ENCODE data around the gene AMN. TPM values are rescaled to one million over a fixed set of nuclear protein-coding genes. Genes with fewer than 3 reads are reported as not detected.

AMN gene
- total RNA-seq, 1 donor from 2014 or later: 0.23 TPM

- DNase-seq (ENCODE audit: extremely low read depth, low read depth, low spot score): no peak
Measured at GRCh38 chr14:102964152-102964730, 41.8 kb downstream of the AMN start.

DNA sequence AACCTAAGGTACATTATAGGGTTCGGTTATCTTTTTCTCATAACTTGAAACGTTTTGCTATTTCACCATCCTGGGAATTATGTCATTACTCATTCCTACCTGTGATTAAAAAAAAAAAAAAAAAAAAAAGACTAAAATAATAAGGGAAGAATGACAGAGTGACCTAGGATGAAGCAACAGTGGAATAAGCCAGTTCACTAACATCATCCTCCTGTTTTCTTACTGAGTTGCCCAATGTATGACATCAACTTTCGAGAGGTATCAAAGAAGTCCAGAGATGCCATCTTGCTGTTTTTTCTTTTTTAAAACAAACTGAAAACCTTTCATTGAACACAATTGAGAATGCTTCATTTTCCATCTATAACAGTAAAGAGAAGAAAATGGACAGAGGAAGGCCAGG lies 42.8 kb downstream of the AMN start:
- DNase-seq (ENCODE audit: extremely low read depth, low read depth, low spot score): no peak

DNA sequence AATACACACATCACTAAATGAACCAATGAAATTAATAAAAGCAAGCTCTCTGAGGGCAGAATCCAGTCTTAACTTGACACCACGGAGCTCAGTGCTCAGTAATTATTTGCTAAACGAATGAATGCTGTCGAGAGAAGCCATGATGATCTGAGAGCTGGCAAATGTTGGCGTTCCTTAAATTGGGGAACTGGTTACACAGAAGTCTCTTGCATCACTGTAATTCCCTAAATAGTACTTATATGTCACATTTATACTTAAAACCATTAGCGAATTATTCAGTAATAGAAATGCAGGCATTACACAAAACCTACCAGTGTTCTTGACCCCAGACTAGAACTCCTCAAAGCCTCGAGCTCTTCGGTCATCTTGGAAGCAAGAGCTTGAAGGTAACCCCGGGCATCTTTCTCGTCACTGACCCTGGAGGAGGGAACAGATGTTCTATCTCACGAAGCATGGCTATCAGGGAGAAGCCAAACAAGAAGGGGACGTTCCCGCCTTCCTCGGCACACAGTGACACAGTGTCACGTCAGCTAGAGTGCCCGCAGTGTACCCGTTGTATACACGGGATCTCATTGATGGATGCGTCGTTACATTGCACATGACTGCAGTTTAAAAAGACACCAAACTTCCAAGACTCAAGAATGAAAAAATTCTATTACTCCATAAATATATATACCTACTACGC lies 43.6 kb downstream of the AMN start:
- DNase-seq (ENCODE audit: extremely low read depth, low read depth, low spot score): no peak

DNA sequence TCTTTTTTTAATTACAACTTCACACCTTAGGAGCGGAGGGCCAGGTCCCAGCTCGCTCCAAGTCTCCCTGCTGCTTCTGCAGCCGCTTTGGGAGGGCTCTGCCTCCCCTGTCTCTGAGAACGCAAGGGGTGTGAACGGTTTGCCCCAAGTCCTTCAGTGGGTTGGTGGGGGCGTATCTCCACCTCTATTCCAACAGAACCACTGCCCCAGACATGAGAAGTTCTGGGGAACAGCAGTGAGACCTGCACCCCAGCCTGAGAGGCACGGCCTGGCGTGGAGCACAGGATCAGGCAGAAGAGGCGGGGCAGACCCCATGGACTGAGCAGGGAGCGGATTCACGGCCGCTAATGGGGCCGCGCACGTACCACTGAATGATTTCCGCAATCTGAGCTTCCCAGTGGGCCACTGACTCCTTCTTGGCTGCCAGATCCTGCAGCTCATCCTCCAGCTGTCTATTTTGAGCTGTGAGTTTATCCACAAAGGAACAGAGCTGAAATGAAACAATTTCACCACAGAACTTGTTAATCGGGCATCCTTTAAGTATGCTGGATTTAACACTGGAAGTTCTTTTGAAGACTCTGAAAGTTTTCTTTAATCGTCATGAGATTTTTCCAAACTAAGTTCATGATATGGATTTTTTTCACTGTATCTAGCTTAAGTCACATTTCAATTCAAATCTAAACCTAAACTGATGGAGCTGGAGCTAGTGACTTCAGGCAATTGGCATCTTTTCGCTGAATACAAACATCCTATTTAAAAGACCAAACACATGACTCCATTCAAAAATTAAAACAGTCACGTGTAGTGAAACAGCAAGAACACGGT lies 44.4 kb downstream of the AMN start:
- no peak for DNase-seq (ENCODE audit: extremely low read depth, low read depth, low spot score)

DNA sequence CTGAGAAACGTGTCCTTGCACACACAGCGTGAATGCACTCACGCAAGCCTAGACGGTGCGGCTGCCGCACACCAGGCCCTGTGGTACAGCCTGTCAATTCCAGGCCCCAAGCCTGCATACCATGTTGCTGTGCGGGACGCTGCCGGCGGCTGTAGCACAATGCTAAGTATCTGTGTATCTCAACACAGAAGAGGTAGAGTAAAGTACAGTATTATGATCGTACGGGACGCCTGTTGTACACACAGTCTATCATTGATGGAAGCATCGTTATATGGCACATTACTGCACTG lies 45.0 kb downstream of the AMN start:
- no peak for DNase-seq (ENCODE audit: extremely low read depth, low read depth, low spot score)

GRCh38 chr14:102968306-102968705 lies 45.8 kb downstream of the AMN start:
- DNase-seq (ENCODE audit: extremely low read depth, low read depth, low spot score): no peak

DNA sequence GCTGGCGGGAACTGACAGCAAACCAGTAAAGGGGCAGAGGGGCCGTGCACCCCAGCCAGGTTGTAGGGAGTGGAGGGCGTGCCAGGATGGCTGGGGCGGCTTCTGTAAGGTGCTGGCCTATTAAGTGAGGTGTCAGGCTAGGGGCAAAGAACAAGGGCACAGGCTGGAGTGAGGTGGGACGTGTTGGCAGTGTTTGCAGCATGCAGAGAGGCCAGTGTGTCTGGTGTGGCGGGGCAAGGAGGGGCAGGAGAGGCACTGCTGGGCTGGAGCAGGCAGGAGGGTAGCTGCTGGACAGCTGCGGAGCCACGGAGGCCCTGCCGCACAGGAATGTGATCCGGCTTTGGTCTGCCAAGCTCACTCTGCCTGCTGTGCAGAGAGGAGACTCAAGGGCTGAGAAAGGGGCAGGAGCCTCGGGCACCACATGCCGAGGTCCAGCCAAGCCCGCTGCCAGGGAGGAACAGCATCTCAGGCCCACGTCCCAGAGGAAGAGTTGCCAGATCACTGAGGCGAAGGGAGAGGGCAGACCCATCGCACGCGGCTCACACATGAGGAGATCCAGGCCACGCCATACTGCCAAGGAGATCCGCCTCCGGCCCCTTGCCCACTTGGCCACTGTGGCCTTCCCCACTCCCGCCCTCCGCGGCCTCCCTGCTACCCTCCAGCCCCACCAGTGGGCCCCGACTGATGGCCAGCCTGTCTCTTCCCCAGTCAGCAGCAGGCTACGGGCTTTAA lies 46.8 kb downstream of the AMN start:
- DNase-seq (ENCODE audit: extremely low read depth, low read depth, low spot score): no peak

DNA sequence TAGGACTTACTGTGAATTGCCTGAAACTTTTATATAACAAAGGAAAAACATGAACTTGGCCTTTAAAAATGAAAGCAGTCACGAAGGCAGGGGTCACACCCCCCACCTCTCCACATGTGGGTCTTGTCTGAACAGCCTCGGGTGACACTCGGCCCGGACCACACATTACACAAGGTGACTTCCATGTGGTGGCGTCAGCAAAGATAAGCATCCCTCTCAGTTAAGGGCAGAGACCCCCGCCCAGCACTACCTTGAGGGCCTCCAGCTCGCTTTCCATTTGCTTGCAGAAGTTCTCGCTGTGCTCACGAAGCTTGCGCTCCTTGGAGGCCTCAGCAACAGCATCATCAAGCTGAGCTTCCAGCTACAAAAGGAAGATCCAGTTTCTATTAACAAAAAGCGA lies 47.4 kb downstream of the AMN start:
- DNase-seq (ENCODE audit: extremely low read depth, low read depth, low spot score): no peak

GRCh38 chr14:102970496-102970895 lies 48.0 kb downstream of the AMN start:
- no peak for DNase-seq (ENCODE audit: extremely low read depth, low read depth, low spot score)

DNA sequence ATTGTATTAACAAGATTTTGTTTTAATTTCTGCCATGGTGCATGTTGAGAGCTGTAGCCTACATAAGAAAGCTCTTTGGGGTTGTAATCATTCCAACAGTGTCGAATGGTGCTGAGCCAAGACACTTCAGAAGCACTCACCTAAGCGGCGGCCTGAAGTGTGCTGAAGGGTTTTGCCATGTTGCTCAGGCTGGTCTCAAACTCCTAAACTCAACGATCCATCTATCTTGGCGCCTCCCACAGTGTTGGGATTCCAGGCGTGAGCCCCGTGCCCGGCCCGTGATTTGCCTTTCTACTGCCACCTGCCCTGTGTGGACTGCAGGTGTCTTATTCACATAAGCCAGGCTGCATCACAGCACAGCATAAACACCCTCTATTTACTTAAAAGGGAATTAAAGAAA lies 48.9 kb downstream of the AMN start:
- no peak for DNase-seq (ENCODE audit: extremely low read depth, low read depth, low spot score)

DNA sequence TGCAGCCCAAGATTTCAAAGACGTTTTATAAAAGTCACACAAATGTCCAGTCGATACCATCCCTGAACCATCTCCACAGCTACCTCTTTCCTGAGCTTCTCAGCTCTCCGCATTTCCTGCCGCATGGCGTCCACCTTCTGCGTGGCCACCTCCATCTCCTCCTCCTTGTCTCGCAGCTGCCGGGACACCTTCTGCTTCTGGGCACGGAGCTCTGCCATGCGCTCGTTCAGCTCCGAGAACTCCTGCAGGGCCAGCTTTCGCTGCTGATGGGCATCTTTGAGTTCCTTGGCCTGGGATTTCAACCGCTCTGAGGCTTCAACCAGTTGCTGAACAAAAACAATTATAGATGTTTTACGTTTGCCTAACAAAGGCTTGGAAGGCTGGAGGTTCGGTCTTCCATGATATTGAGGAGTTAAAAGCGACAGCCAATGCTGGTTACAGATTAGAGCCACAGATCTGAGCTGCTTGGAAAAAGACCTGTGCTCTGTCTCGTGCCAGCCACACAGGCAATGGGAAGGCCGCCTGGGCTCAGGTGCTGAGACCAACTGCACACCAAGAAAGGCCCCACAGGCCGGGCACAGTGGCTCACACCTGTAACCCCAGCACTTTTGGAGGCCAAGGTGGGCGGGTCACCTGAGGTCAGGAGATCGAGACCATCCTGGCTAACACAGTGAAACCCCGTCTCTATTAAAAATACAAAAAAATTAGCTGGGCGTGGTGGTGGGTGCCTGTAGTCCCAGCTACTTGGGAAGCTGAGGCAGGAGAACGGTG lies 49.6 kb downstream of the AMN start:
- no peak for DNase-seq (ENCODE audit: extremely low read depth, low read depth, low spot score)

DNA sequence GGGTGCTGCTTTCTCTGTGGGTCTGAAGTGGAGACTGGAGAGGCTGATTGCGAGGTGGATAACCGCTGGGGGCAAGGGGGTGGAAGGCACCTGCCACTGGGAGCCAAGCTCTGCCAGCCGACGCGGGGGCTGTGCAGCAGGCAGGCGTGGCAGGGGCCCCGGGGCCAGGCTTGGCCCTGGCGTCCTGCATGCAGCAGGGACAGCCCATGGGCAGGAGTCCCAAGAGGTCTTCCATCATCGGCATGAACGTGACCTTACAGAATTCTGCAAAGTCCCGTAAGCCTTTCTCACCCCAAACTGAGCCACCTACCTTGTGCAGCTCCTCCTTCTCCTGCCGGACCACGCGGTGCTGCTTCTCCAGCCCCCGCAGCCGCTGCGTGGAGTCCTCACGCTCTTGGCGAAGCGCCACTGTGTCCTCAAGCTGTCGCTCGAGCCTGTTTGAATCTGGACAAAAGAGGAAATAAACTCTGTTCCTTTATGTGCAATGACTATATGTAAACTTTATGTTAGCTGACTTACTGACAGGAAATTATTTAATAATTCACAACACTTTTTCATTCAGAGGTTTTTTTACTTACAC lies 51.3 kb downstream of the AMN start:
- no peak for DNase-seq (ENCODE audit: extremely low read depth, low read depth, low spot score)

DNA sequence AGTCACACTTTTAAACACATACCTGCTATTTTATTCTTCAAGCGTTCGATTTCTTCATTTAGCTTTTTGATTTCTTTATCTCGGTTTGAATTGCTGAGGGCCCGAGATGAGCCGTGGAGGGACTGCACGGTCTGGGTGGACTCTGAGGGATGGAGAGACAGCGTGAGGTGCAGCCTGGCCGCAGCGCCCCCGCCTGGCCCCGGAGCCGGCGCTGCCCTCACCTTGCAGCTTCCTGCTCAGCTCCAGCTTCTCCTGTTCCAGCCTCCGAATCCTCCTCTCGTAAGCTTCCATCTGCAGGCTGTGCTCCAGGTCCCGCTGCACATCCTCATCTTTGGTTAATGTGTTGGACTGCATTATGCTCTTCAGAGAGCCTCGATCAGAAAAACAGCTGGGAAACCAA lies 53.2 kb downstream of the AMN start:
- no peak for DNase-seq (ENCODE audit: extremely low read depth, low read depth, low spot score)

- DNase-seq (ENCODE audit: extremely low read depth, low read depth, low spot score): no peak
Measured at GRCh38 chr14:102977475-102977874, 55.0 kb downstream of the AMN start.

GRCh38 chr14:102979406-102979805 lies 56.9 kb downstream of the AMN start:
- no peak for DNase-seq (ENCODE audit: extremely low read depth, low read depth, low spot score)

- DNase-seq (ENCODE audit: extremely low read depth, low read depth, low spot score): no peak
Measured at GRCh38 chr14:102980409-102980810, 57.9 kb downstream of the AMN start.
